Right atrium auricular region (tissue), 2 donors: ENCODE measurements around the gene BST2. TPM values are rescaled to one million over a fixed set of nuclear protein-coding genes. Genes with fewer than 3 reads are reported as not detected.
A peak's percentile ranks its signal among the peaks of the same experiment; 100 is the strongest.

ENCODE experiments used
- DNase-seq: peaks from one replicate; pipeline ENCODE4 v3.0.0-alpha.2; 2019; ENCODE audit warnings: low spot score
- H3K27ac ChIP-seq, 2 donors: fragments of 200-600 bp; sonication (generic); 1 replicate in 1 of 2; 2 replicates in 1 of 2; pipeline ENCODE4 v1.5.1; 2016 to 2019
- H3K27me3 ChIP-seq, 2 donors: fragments of 200-600 bp; sonication (generic); one replicate each; pipeline versions ENCODE4 v1.5.1 to v1.6.0; 2017 to 2019
- H3K36me3 ChIP-seq: fragments of 200-600 bp; sonication (generic); one replicate; pipeline ENCODE4 v1.5.1; 2016
- H3K4me1 ChIP-seq, 2 donors: fragments of 200-600 bp; sonication (generic); one replicate each; pipeline versions ENCODE4 v1.5.1 to v1.6.0; 2017 to 2019
- H3K4me3 ChIP-seq, 2 donors: fragments of 200-600 bp; sonication (generic); 1 replicate in 1 of 2; 2 replicates in 1 of 2; pipeline ENCODE4 v1.5.1; 2017 to 2019; ENCODE audit warnings: mild to moderate bottlenecking in 1 of 2, moderate library complexity in 1 of 2
- H3K9me3 ChIP-seq, 2 donors: fragments of 200-600 bp; sonication (generic); one replicate each; pipeline ENCODE4 v1.5.1; 2019
- CTCF ChIP-seq, 2 donors: fragments of 200-600 bp; sonication (generic); IDR thresholded peaks; one replicate each; pipeline ENCODE4 v1.5.1; 2019; ENCODE audit warnings: antibody characterized with exemption in 2 of 2
- total RNA-seq, 2 donors: library from RNA; depleted of rRNA; stranded (reverse); fragments of >200 nt; gene quantifications; one replicate each; pipeline ENCODE4 v1.1.0, GENCODE V29; 2016

BST2 gene
- total RNA-seq, 2 donors from 2014 or later, result 32.1 to 35.3 TPM

DNA sequence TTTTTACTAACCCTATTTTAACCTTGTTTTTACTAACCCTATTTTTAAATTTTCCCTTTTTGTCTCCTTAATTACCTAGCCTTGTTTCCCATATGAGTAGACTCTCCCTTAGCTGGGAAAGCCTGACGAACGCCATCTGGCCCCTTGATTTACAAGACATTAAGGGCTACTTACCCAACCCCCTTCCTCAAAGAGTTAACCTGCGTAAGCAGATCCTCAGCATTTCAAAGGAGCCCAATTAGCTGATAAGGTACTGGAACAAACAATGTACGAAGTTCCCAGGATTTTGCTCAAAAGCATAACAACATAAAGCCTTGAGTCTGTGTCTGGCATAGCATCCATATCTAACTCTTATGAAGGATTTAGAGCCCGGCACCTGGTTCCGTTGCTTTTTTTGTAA, 9.7 kb upstream of the BST2 start:
- no peak overlapping the region for H3K27ac ChIP-seq
- DNase-seq, result no peak
- H3K4me1 ChIP-seq, result peaks cover 0 to 8% of the 10 kb centered on the region in 2 donors
- no peak for TF ChIP-seq CTCF (IDR thresholded peaks at IDR 0.05)
- no peaks in the 10 kb centered on the region for H3K9me3 ChIP-seq
- no peaks in the 10 kb centered on the region for H3K27me3 ChIP-seq
- no peaks in the 10 kb centered on the region for H3K36me3 ChIP-seq
- H3K4me3 ChIP-seq, result no peak overlapping the region

DNA sequence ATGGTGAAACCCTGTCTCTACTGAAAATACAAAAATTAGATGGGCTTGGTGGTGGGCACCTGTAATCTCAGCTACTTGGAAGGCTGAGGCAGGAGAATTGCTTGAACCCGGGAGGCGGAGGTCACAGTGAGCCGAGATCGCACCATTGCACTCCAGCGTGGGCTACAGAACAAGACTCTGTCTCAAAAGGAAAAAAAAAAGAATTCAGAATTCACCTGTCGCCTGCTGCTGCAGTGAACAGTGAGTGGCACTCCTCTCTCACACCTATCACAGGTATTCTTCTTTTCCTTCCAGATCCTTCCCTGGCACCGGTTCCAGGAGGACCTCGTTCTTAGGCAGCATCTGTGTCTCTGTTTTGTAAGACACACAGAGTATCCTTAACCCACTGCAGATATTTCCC, 8.7 kb upstream of the BST2 start:
- no peak for DNase-seq
- TF ChIP-seq CTCF (IDR thresholded peaks at IDR 0.05), result no peak
- Histone ChIP-seq H3K36me3 (no peaks in the 10 kb centered on the region), H3K9me3 (no peaks in the 10 kb centered on the region), H3K27me3 (no peaks in the 10 kb centered on the region), H3K27ac (no peak overlapping the region), H3K4me3 (no peak overlapping the region), H3K4me1 (peaks cover 0 to 3% of the 10 kb centered on the region in 2 donors)

- H3K27ac ChIP-seq, result no peak overlapping the region
- no peaks in the 10 kb centered on the region for H3K36me3 ChIP-seq
- no peaks in the 10 kb centered on the region for H3K27me3 ChIP-seq
Observed at GRCh38 chr19:17411801-17412200, 6.4 kb upstream of the BST2 start.

GRCh38 chr19:17409990-17410389, 4.6 kb upstream of the BST2 start:
- Histone ChIP-seq H3K36me3 (no peaks in the 10 kb centered on the region), H3K4me3 (no peak overlapping the region), H3K4me1 (peaks cover 0 to 11% of the 10 kb centered on the region in 2 donors), H3K9me3 (no peaks in the 10 kb centered on the region), H3K27me3 (no peaks in the 10 kb centered on the region), H3K27ac (no peak overlapping the region)
- DNase-seq, result no peak
- no peak for TF ChIP-seq CTCF (IDR thresholded peaks at IDR 0.05)

More at GRCh38 chr19:17411801-17412200, 6.4 kb upstream of the BST2 start:
- no peak for TF ChIP-seq CTCF (IDR thresholded peaks at IDR 0.05)
- no peak overlapping the region for H3K4me3 ChIP-seq
- no peaks in the 10 kb centered on the region for H3K9me3 ChIP-seq
- H3K4me1 ChIP-seq, result peaks cover 0 to under 1% of the 10 kb centered on the region in 2 donors
- DNase-seq, result no peak

GRCh38 chr19:17406887-17407196, 1.4 kb upstream of the BST2 start:
- TF ChIP-seq CTCF (IDR thresholded peaks at IDR 0.05), result no peak
- H3K36me3 ChIP-seq, result no peaks in the 10 kb centered on the region
- no peak for DNase-seq

More at GRCh38 chr19:17406887-17407196, 1.4 kb upstream of the BST2 start:
- H3K4me1 ChIP-seq, result peaks cover 0 to 33% of the 10 kb centered on the region in 2 donors
- H3K27me3 ChIP-seq, result no peaks in the 10 kb centered on the region
- no peaks in the 10 kb centered on the region for H3K9me3 ChIP-seq
- peak overlapping the region; percentile 79 to 87 for H3K27ac ChIP-seq
- peak overlapping the region in 1 of 2 donors; percentile 54 for H3K4me3 ChIP-seq
